Lower leg skin (tissue), 3 donors: Measurements from ENCODE around the gene SRRM3.

Experiments used
- CTCF ChIP-seq, 3 donors: fragments of 450-650 bp; IDR thresholded peaks; one replicate each; pipeline ENCODE4 v1.5.1; 2016; ENCODE audit warnings: antibody characterized with exemption in 3 of 3, mild to moderate bottlenecking in 3 of 3, moderate library complexity in 2 of 3
- POLR2A ChIP-seq, 2 donors: fragments of 450-650 bp; IDR thresholded peaks; one replicate each; pipeline ENCODE4 v1.6.1; 2016 to 2017; ENCODE audit warnings: antibody characterized with exemption in 2 of 2, mild to moderate bottlenecking in 1 of 2, moderate library complexity in 1 of 2

GRCh38 chr7:76325092-76325491 is 123.4 kb downstream of the SRRM3 start:
- TF ChIP-seq CTCF (IDR thresholded peaks at IDR 0.05) (no peak), POLR2A (IDR thresholded peaks at IDR 0.05) (no peak)
